ENCODE measurements around the gene SETBP1. TPM values are rescaled to one million over a fixed set of nuclear protein-coding genes. Genes with fewer than 3 reads are reported as not detected.

SETBP1 gene
- polyA plus RNA-seq, 2 donors: 1.5 to 1.6 TPM

DNA sequence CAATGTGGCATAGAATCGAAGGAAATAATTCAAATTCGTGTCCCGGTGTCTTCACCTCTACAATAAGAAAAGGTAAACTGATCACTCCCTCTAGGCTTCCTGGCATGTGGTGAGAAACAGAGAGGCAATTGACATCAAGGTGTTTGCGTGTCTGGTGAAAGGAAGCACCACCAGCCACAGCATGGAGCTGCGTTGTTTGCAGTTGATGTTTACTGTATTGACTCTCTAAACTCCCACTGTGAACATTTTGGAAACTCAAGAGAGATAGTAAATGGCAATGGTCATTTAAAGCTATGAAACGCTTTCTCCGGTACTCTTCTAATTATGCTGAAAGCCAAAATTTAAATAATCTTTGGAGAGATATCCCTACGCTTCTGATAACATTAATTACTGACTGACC is 82.6 kb downstream of the SETBP1 start:
- H3K4me1 ChIP-seq (ENCODE audit: control insufficient read depth in 2 of 2, insufficient read depth in 2 of 2, low read length in 1 of 2): peaks cover 0 to 2% of the 10 kb centered on the region in 2 donors
- no peak overlapping the region for H3K4me3 ChIP-seq (ENCODE audit: low read depth in 1 of 2, low read length in 2 of 2)
- no peaks in the 10 kb centered on the region for H3K9me3 ChIP-seq (ENCODE audit: control insufficient read depth in 2 of 2, insufficient read depth in 1 of 2, low read depth in 1 of 2, low read length in 1 of 2)
- no peak overlapping the region for H3K27ac ChIP-seq (ENCODE audit: low read depth in 2 of 2, low read length in 1 of 2)
- no peaks in the 10 kb centered on the region for H3K27me3 ChIP-seq (ENCODE audit: control insufficient read depth in 1 of 2, insufficient read depth in 2 of 2, low read length in 2 of 2)
- H3K36me3 ChIP-seq (ENCODE audit: control insufficient read depth in 2 of 2, insufficient read depth in 2 of 2, low read length in 1 of 2): no peaks in the 10 kb centered on the region
- 94 to 96% methylated on average over 8 of the region's 8 CpGs for WGBS, 2 donors

DNA sequence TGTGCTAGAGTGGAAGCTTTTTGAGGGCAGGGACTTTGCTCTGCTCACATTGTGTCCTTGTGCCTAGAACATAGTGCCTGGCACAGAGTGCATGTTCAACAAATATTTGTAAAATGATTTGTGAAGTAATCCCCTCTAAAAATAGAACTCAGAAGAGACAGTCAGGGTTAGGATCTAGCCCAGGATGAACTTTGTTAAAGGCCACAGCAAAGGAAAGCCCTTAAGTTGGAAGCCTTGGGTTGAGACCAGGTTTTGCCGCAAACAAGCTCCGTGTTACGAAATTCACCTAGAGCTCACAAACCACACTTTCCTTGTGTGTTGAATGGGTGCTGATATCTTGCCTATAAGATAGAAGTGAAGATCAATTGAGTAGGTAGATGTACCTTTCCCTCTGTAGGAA is 84.2 kb downstream of the SETBP1 start:
- H3K9me3 ChIP-seq (ENCODE audit: control insufficient read depth in 2 of 2, insufficient read depth in 1 of 2, low read depth in 1 of 2, low read length in 1 of 2): no peaks in the 10 kb centered on the region
- H3K4me1 ChIP-seq (ENCODE audit: control insufficient read depth in 2 of 2, insufficient read depth in 2 of 2, low read length in 1 of 2): peaks cover 0 to 2% of the 10 kb centered on the region in 2 donors
- H3K27ac ChIP-seq (ENCODE audit: low read depth in 2 of 2, low read length in 1 of 2): no peak overlapping the region
- 84 to 88% methylated on average over 3 of the region's 3 CpGs for WGBS, 2 donors
- H3K27me3 ChIP-seq (ENCODE audit: control insufficient read depth in 1 of 2, insufficient read depth in 2 of 2, low read length in 2 of 2): no peaks in the 10 kb centered on the region
- no peak overlapping the region for H3K4me3 ChIP-seq (ENCODE audit: low read depth in 1 of 2, low read length in 2 of 2)
- H3K36me3 ChIP-seq (ENCODE audit: control insufficient read depth in 2 of 2, insufficient read depth in 2 of 2, low read length in 1 of 2): no peaks in the 10 kb centered on the region

DNA sequence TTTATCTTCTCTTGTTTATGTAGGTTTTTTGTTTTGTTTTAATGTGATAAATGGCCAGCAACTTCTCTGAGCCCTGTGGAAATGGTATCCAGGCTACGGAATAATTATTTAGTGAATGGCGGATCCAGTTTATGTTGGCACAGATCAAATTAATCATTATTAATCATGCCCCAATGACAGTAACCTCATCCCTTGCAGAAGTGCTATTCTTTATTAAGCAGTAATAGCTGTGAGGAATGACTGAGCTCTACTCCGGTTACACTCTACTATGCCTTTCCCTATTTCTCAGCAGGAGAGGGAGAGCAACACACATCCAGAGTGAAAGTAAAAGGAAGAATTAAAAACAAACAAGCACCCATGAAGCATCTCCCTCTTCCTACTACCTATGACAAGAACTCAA is 84.8 kb downstream of the SETBP1 start:
- Histone ChIP-seq H3K4me1 (ENCODE audit: control insufficient read depth in 2 of 2, insufficient read depth in 2 of 2, low read length in 1 of 2) (peaks cover 0 to 2% of the 10 kb centered on the region in 2 donors), H3K27me3 (ENCODE audit: control insufficient read depth in 1 of 2, insufficient read depth in 2 of 2, low read length in 2 of 2) (no peaks in the 10 kb centered on the region), H3K9me3 (ENCODE audit: control insufficient read depth in 2 of 2, insufficient read depth in 1 of 2, low read depth in 1 of 2, low read length in 1 of 2) (no peaks in the 10 kb centered on the region), H3K4me3 (ENCODE audit: low read depth in 1 of 2, low read length in 2 of 2) (no peak overlapping the region), H3K27ac (ENCODE audit: low read depth in 2 of 2, low read length in 1 of 2) (no peak overlapping the region), H3K36me3 (ENCODE audit: control insufficient read depth in 2 of 2, insufficient read depth in 2 of 2, low read length in 1 of 2) (no peaks in the 10 kb centered on the region)
- WGBS, 2 donors: 36 to 65% methylated on average over 3 of the region's 3 CpGs

- Histone ChIP-seq H3K4me1 (ENCODE audit: control insufficient read depth in 2 of 2, insufficient read depth in 2 of 2, low read length in 1 of 2) (peaks cover 0 to 2% of the 10 kb centered on the region in 2 donors), H3K4me3 (ENCODE audit: low read depth in 1 of 2, low read length in 2 of 2) (no peak overlapping the region), H3K9me3 (ENCODE audit: control insufficient read depth in 2 of 2, insufficient read depth in 1 of 2, low read depth in 1 of 2, low read length in 1 of 2) (no peaks in the 10 kb centered on the region), H3K36me3 (ENCODE audit: control insufficient read depth in 2 of 2, insufficient read depth in 2 of 2, low read length in 1 of 2) (no peaks in the 10 kb centered on the region), H3K27me3 (ENCODE audit: control insufficient read depth in 1 of 2, insufficient read depth in 2 of 2, low read length in 2 of 2) (no peaks in the 10 kb centered on the region), H3K27ac (ENCODE audit: low read depth in 2 of 2, low read length in 1 of 2) (no peak overlapping the region)
- 85 to 87% methylated on average over 2 of the region's 2 CpGs for WGBS, 2 donors
Observed at GRCh38 chr18:44766450-44766849, 85.8 kb downstream of the SETBP1 start.

DNA sequence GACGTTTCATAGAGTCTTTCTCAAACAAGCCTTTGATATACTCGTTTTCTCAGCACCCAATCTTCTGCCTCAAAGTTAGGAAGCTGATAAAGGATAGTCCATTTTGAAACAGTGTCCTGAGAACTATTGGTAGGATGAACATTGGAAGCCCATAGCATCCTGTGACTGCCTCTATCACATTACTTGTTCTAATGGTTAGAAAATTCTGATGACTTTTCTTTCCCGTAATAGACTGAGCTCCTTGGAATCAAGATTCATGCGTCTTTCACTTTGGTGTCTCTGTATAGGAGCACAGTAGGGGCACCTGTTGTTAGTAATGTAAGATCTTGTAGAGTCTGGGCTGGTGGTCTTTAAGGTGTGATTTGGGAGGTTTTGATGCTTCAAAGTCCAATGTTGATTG is 87.1 kb downstream of the SETBP1 start:
- WGBS, 2 donors: 95 to 98% methylated on average over 4 of the region's 4 CpGs
- Histone ChIP-seq H3K4me3 (ENCODE audit: low read depth in 1 of 2, low read length in 2 of 2) (no peak overlapping the region), H3K9me3 (ENCODE audit: control insufficient read depth in 2 of 2, insufficient read depth in 1 of 2, low read depth in 1 of 2, low read length in 1 of 2) (no peaks in the 10 kb centered on the region), H3K27ac (ENCODE audit: low read depth in 2 of 2, low read length in 1 of 2) (no peak overlapping the region), H3K4me1 (ENCODE audit: control insufficient read depth in 2 of 2, insufficient read depth in 2 of 2, low read length in 1 of 2) (no peaks in the 10 kb centered on the region), H3K36me3 (ENCODE audit: control insufficient read depth in 2 of 2, insufficient read depth in 2 of 2, low read length in 1 of 2) (no peaks in the 10 kb centered on the region), H3K27me3 (ENCODE audit: control insufficient read depth in 1 of 2, insufficient read depth in 2 of 2, low read length in 2 of 2) (no peaks in the 10 kb centered on the region)

DNA sequence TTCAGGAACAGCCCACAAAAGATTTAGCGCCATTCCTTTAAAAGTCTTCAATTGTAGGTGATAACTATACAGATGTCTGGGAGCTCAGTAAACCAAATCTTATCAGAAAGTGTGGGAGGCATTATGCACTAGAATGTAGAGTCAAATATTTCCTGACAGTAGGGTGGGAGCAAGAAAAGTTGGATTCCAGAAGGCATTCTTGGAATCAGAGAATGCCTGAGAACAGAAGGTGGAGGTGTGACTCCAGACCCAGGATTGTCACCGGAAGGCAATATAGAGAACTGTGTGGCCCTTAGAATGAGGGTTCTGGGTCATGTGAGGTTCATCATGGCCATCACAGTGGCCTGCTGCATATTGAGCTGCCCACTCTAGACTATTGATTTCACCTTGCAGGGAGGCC is 90.0 kb downstream of the SETBP1 start:
- Histone ChIP-seq H3K4me3 (ENCODE audit: low read depth in 1 of 2, low read length in 2 of 2) (no peak overlapping the region), H3K4me1 (ENCODE audit: control insufficient read depth in 2 of 2, insufficient read depth in 2 of 2, low read length in 1 of 2) (no peaks in the 10 kb centered on the region), H3K27me3 (ENCODE audit: control insufficient read depth in 1 of 2, insufficient read depth in 2 of 2, low read length in 2 of 2) (no peaks in the 10 kb centered on the region), H3K36me3 (ENCODE audit: control insufficient read depth in 2 of 2, insufficient read depth in 2 of 2, low read length in 1 of 2) (no peaks in the 10 kb centered on the region), H3K9me3 (ENCODE audit: control insufficient read depth in 2 of 2, insufficient read depth in 1 of 2, low read depth in 1 of 2, low read length in 1 of 2) (no peaks in the 10 kb centered on the region), H3K27ac (ENCODE audit: low read depth in 2 of 2, low read length in 1 of 2) (no peak overlapping the region)
- WGBS, 2 donors: 92 to 97% methylated on average over 2 of the region's 2 CpGs

DNA sequence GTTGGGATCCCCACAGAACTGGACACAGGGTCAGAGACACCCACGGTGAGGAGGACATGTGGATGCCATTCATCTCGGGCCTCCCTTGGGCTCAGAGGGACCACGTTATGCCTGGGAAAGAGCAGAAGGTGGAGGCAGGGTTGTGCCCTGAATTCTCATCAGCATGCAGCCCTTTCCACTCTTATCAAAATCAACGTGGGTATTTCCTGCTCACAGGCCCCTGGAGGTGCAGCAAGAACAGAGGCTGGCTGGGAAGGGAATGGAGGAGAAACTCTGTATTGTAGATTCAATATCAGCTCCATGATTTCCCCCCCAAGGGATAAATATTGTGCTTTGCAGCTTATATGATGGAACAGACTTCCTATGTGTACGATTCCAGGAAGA is 90.9 kb downstream of the SETBP1 start:
- H3K27me3 ChIP-seq (ENCODE audit: control insufficient read depth in 1 of 2, insufficient read depth in 2 of 2, low read length in 2 of 2): no peaks in the 10 kb centered on the region
- H3K36me3 ChIP-seq (ENCODE audit: control insufficient read depth in 2 of 2, insufficient read depth in 2 of 2, low read length in 1 of 2): no peaks in the 10 kb centered on the region
- H3K4me1 ChIP-seq (ENCODE audit: control insufficient read depth in 2 of 2, insufficient read depth in 2 of 2, low read length in 1 of 2): peaks cover 0 to 2% of the 10 kb centered on the region in 2 donors
- 64 to 71% methylated on average over 5 of the region's 5 CpGs for WGBS, 2 donors
- no peaks in the 10 kb centered on the region for H3K9me3 ChIP-seq (ENCODE audit: control insufficient read depth in 2 of 2, insufficient read depth in 1 of 2, low read depth in 1 of 2, low read length in 1 of 2)
- no peak overlapping the region for H3K27ac ChIP-seq (ENCODE audit: low read depth in 2 of 2, low read length in 1 of 2)
- no peak overlapping the region for H3K4me3 ChIP-seq (ENCODE audit: low read depth in 1 of 2, low read length in 2 of 2)

DNA sequence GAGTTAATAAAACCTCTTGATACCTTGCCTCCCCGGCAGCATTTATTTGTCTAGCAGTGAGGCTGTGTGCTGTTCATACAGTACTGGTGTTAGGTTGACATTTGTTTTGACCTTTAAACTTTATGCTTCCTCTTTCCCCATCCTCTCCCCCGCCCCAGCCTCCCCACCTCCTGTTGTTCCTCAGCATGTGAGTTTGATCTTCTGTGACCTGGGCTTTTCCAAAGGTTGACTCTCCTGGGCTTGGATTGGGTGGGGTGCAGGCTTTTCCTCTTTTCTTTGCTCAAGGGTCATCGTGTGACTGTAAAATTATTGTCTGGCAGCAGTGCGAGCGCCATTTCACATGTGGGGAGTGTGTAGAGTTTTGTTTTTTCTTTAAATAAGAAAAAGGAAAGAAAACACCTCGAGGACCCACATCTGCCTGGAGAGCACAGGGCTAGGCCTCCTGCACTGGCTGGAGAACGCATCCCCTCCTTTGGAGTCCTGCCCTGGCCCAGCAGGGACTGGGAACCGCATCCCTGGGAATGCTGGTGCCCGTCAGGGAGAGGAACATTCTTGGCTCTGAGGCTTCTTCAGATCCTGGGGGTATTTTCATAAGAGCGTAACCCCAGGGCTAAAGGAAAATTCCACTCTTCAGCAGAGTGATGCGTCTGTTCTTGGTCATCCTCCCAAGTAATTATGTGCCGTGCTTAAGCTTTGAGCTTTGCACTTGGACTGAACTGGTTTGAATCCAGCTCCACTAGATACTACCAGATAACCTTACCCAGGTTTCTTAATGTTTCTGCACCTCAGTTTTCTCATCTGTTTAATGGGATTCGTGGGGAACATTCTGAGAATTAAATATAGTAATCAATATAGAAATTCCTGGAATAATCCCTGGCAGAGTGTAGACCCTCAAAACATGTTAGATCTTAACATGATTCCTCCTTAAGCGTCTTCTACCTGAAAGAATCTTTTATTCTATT is 91.5 kb downstream of the SETBP1 start:
- Histone ChIP-seq H3K4me1 (ENCODE audit: control insufficient read depth in 2 of 2, insufficient read depth in 2 of 2, low read length in 1 of 2) (peaks cover 0 to 2% of the 10 kb centered on the region in 2 donors), H3K36me3 (ENCODE audit: control insufficient read depth in 2 of 2, insufficient read depth in 2 of 2, low read length in 1 of 2) (no peaks in the 10 kb centered on the region), H3K27me3 (ENCODE audit: control insufficient read depth in 1 of 2, insufficient read depth in 2 of 2, low read length in 2 of 2) (no peaks in the 10 kb centered on the region), H3K27ac (ENCODE audit: low read depth in 2 of 2, low read length in 1 of 2) (peak overlapping the region in 1 of 2 donors; percentile 0), H3K4me3 (ENCODE audit: low read depth in 1 of 2, low read length in 2 of 2) (no peak overlapping the region), H3K9me3 (ENCODE audit: control insufficient read depth in 2 of 2, insufficient read depth in 1 of 2, low read depth in 1 of 2, low read length in 1 of 2) (no peaks in the 10 kb centered on the region)
- 75 to 79% methylated on average over 14 of the region's 14 CpGs for WGBS, 2 donors

- WGBS, 2 donors: 92 to 100% methylated on average over 1 of the region's 1 CpG
- H3K9me3 ChIP-seq (ENCODE audit: control insufficient read depth in 2 of 2, insufficient read depth in 1 of 2, low read depth in 1 of 2, low read length in 1 of 2): no peaks in the 10 kb centered on the region
- H3K4me1 ChIP-seq (ENCODE audit: control insufficient read depth in 2 of 2, insufficient read depth in 2 of 2, low read length in 1 of 2): peaks cover 2% of the 10 kb centered on the region in 2 donors
Observed at GRCh38 chr18:44773640-44774155, 93.0 kb downstream of the SETBP1 start.

DNA sequence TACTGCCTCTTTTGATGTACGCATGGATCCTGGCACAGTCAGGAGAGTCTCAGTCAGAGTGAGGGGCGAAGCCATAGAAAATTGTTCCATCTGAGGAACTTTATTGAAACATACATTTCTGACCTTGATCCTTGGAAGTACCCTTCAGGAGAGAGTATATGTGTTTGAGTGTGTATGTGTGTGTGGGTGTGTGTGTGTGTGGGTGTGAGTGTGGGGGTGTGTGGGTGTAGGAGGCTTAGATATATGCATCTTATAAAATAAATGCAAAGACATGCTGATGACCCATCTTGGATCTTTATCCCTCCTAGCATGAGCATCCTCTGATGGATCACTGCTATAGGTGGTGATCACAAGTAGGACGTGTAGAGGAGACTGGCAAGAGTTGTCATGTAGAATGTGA is 93.5 kb downstream of the SETBP1 start:
- no peaks in the 10 kb centered on the region for H3K36me3 ChIP-seq (ENCODE audit: control insufficient read depth in 2 of 2, insufficient read depth in 2 of 2, low read length in 1 of 2)
- no peak overlapping the region for H3K4me3 ChIP-seq (ENCODE audit: low read depth in 1 of 2, low read length in 2 of 2)
- no peak overlapping the region for H3K27ac ChIP-seq (ENCODE audit: low read depth in 2 of 2, low read length in 1 of 2)
- H3K9me3 ChIP-seq (ENCODE audit: control insufficient read depth in 2 of 2, insufficient read depth in 1 of 2, low read depth in 1 of 2, low read length in 1 of 2): no peaks in the 10 kb centered on the region
- peaks cover 2 to 5% of the 10 kb centered on the region in 2 donors for H3K4me1 ChIP-seq (ENCODE audit: control insufficient read depth in 2 of 2, insufficient read depth in 2 of 2, low read length in 1 of 2)
- H3K27me3 ChIP-seq (ENCODE audit: control insufficient read depth in 1 of 2, insufficient read depth in 2 of 2, low read length in 2 of 2): no peaks in the 10 kb centered on the region
- 58 to 92% methylated on average over 3 of the region's 3 CpGs for WGBS, 2 donors

More at GRCh38 chr18:44773640-44774155, 93.0 kb downstream of the SETBP1 start:
- H3K4me3 ChIP-seq (ENCODE audit: low read depth in 1 of 2, low read length in 2 of 2): no peak overlapping the region
- H3K36me3 ChIP-seq (ENCODE audit: control insufficient read depth in 2 of 2, insufficient read depth in 2 of 2, low read length in 1 of 2): no peaks in the 10 kb centered on the region
- no peaks in the 10 kb centered on the region for H3K27me3 ChIP-seq (ENCODE audit: control insufficient read depth in 1 of 2, insufficient read depth in 2 of 2, low read length in 2 of 2)
- H3K27ac ChIP-seq (ENCODE audit: low read depth in 2 of 2, low read length in 1 of 2): no peak overlapping the region
